Fibroblast of skin of right biceps (primary cell): ENCODE results near the gene TMEM255A.

Source experiments
- DNase-seq: peaks from one replicate; pipeline ENCODE4 v3.0.0-alpha.2; 2013

Gene TMEM255A

DNA sequence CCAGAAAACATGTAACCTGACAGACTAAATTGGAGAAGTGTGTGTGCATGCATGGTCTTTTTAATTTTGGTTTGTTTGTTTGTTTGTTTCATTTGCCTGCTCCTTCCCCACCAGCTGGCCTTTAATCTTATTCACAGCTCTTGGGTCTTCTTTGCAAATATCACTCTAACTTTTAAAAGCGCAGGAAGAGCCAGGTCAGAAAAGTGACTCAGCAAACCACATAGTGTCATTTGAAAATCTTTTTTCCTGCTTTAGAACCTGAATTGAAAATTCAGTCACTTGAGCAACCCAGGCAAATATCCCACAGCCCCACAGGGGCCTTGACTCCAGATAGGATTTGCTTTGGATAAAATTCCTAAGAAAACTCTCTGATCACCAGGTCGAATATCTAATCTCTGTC is 4.6 kb downstream of the TMEM255A start:
- no peak for DNase-seq

- peak; percentile 43 for DNase-seq
These were observed 5.6 kb downstream of the TMEM255A start for GRCh38 chrX:120305531-120306141.

DNA sequence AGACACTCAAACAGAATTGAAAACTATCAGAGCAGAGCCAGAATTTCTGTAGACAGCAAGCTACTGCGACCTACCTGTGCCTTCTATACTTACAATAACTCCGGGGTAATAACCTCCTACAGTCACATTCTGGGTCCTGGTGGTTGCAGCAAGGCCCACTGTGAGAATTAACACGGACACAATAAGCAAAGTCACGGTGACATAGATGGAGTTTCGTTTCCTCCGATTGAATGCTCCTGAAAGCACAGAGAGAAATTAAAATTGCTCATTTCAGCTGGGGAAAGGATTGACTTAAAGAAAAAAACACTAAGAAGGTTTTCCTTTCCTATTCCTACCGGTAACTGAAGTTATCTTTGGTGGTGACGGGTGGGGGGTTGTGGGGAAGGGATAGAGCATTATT is 7.0 kb downstream of the TMEM255A start:
- DNase-seq: no peak

DNA sequence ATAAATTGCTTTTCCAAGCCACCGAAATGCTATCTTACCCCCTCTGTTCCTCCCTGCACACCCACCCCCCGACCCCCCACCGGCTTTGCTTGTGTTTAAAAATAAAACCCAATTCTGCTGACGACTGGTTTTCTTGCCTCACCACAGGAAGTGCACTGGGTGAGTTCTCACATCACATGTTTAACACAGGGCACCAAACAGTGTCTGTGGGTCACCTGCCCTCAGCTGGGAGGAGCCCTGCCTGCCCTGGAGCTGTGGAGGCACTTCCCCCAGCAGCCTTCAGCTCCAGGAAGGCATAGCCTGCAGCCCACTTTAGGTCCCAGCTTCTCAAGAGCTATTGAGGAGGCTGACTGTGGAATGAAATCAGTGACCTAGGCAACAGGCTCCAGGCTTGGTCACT is 8.8 kb downstream of the TMEM255A start:
- no peak for DNase-seq

GRCh38 chrX:120301960-120302359 is 9.3 kb downstream of the TMEM255A start:
- DNase-seq: no peak

DNA sequence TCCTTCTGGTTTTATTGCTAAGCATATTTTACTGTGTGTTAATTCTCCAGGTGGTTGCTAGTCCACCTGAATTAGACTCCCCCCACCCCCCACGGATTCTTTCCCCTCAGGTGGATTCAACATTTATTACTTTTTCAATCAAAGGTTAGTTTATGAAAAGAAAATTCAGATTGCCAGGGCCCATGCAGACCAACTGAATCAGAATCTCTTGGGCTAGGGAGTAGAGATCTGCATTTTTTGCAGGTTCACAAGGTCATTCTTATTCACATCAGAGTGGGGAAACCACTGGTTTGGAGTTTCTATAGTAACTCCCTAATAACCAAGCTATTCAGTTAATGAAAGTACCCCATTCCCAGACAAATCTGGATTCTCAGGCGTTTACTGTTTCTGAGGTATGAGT is 9.8 kb downstream of the TMEM255A start:
- no peak for DNase-seq

- DNase-seq: no peak
These were observed 11.3 kb downstream of the TMEM255A start for GRCh38 chrX:120299928-120300327.

DNA sequence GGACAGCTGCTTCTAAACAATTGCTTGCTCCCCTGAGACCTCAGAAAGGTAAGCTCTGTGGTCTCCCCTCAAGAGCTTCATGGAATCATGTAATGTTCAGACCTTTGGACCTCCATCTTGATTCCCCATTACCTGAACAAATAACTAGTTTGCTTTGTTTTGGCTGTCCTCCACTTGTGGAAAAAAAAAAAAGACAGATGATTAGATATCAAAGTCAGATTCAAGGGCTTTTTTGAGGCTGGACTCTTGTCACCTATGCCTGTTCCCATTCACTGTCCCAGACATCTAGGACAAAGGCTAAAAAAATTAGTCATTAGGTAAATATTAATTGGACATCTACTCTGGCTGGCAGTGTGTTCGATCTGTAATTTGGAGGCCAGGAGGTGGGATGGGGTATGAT is 13.3 kb downstream of the TMEM255A start:
- no peak for DNase-seq

GRCh38 chrX:120294651-120295050 is 16.6 kb downstream of the TMEM255A start:
- no peak for DNase-seq

GRCh38 chrX:120293015-120293414 is 18.2 kb downstream of the TMEM255A start:
- no peak for DNase-seq

GRCh38 chrX:120291211-120291610 is 20.1 kb downstream of the TMEM255A start:
- no peak for DNase-seq

GRCh38 chrX:120290107-120290506 is 21.2 kb downstream of the TMEM255A start:
- DNase-seq: no peak

DNA sequence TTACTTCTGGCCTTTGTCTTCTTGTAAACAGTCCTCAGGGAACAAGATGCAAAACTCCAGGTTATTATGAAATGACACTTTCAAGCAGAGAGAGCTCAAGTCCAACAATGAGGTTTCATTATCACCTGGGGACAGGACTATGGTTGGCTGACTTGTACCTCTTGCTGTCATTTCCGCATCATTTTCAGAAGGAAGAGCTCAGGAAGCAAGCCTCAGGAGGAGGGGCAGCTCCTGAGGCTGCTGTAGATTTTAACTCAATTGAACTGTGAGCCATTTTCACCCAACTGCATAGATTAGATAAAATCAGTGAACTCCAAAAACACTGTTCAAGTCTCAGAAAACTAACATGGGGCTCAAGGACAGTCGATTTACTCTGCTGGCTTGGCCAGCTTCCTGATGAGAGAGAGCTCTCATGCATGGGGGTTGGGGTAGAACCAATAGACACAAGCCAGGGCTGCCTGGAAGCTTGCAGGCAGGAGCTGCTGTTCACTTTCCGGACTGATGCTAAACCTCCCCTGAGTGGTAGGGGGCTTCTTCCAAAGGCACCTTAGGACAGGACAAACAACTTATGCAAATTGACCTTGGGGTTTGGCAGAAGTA is 23.6 kb downstream of the TMEM255A start:
- DNase-seq: no peak

DNA sequence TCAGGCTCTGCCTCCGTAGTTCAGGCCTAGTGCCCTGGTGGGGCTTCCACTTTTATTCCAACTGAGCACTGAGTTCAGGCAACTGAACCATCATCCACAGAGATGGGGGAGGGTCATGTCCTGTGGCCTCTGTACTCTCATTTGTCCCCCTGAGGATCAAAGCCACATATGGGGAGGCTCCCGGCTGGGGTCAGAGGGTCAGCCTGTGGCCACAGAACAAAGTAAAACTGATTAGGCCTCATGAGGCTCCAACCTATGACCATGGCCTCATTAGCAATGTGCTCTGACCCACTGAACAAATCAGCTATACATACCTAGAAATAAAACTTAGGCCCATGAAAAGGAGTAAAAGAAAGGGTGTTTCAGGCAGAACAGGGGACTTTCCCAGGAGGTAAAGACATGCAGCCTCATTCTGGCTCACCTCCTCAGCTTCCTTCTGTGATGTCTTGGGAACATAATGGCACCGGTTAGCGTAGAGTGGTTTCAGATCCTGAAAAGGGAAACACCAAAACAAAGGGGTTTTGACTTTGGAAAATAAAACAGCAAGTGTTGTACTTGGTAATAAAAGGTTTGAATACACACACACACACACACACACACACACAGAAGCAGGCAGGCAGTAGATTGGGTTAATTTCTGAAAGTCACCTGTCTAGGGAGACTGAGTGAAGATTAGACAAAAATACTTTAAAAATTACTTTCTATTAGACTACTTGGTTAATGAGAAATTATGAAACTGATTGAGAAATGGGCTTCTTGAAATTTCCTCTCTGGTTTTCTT is 24.3 kb downstream of the TMEM255A start:
- no peak for DNase-seq

GRCh38 chrX:120282697-120283096 is 28.6 kb downstream of the TMEM255A start:
- DNase-seq: no peak

DNA sequence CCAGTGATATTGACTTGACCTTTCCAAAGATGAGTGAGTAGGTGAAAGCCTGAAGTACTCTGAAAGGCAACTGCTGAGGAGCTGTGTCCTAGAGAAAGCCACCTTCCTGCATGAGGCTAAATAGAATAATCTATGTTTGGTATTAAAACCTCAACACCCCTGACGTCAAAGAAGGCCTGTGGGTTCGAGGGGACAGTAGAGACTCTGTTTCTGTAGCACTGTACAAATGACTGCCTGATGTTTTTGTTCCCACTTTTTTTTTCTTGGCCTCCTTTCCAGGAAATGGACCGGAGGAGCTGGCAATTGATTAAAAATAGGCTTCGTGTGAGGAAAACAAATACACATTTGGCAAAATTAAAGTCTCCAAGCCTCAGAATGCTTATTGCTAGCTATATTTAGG is 29.5 kb downstream of the TMEM255A start:
- DNase-seq: no peak

DNA sequence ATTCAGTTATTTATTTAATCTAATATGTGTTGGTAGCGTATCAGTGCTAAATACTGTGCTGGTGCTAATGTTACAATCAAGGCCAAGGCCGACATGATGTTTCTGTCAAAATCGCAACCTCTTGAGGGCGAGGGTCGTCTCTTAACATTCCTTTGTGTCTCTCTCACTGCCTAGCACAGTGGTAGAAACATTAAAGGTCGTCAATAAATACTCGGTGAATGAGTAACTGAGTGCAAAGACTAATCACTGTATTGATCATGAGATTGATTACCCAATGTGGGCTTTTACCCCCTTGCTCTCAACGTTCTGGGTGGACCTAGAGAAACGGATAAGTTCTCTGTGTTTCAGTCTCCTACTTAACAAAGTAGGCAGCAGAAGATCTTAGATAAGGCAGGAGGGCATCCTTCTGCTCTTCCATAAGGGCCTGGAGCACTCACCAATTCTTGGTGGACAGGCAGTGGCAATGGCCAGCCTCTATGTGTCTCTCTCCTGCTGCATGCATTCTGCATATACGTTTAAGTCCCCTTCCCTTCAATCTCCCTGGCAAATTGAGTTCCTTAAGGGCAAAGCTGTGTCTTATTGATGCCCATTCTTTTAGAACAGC is 30.1 kb downstream of the TMEM255A start:
- DNase-seq: no peak

DNA sequence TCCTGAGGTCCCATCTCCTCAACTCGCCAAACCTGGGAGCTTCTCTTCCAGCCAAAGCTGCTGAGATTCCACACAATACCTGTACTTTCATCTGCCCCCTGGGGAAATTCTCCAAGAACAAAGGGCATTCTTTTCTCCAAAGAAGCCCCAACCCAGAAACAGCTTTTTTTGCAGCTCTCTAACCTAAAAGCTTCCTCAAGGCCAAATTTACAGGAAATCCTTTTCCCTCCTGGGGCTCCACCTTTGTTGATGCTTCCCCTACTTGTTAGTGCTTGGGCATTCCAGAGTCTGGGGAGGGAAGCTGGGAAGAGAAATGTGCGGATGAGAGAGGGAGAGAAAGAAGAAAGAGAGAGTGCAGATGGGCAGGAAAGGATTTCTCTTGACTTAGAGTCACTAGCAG is 36.3 kb downstream of the TMEM255A start:
- DNase-seq: no peak

GRCh38 chrX:120274145-120274544 is 37.1 kb downstream of the TMEM255A start:
- DNase-seq: no peak

DNA sequence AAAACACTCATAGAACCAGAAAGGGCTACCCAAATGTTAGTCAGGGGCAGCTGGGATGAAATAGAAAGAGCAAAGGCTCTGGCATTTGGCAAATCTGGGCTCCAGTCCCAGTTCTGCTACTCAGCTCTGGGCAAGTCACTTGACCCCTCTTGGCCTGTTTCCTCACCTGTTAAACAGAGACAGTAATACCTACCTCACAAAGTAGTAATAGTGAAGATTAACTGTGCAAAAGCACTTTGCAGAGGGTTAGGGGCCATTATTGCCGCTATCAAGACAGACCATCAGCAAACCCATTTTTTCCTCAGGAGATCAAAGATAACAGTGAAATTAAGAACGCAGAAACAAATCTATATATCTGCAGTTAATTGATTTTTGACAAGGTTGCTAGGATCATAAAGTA is 40.0 kb downstream of the TMEM255A start:
- no peak for DNase-seq

DNA sequence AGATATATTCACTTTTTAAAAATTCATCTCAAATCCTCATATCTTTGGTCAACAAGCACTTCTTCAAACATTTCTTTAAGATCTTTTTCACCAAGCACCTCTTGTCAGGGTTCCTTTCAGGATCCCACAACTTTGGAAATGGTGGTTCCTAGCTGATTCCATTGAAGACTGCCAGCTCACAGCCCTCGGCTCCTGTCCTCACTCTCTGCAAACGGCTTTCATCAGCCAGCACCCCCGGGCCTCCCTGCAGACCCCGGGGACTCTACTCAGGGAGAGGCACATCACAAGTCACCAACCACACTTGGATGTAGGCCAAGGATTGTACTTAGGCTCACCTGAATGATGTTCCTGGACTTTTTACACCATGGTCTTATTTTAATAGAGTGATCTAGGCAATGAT is 40.7 kb downstream of the TMEM255A start:
- DNase-seq: no peak

- no peak for DNase-seq
These were observed 41.8 kb downstream of the TMEM255A start for GRCh38 chrX:120269373-120270035.

- no peak for DNase-seq
These were observed 46.9 kb downstream of the TMEM255A start for GRCh38 chrX:120264341-120264740.
